Left colon (tissue), 2 donors: ENCODE measurements around the gene MBD3L3. TPM values are rescaled to one million over a fixed set of nuclear protein-coding genes. Genes with fewer than 3 reads are reported as not detected.

ENCODE experiments used
- ATAC-seq: fragments of 200-7000 bp; cut with Tn5 transposase; one replicate; pipeline ENCODE4 v1.9.1; 2020; ENCODE audit warnings: mild to moderate bottlenecking, moderate library complexity
- DNase-seq, 2 donors: peaks; one replicate each; pipeline ENCODE4 v3.0.0-alpha.2; 2020
- intact Hi-C, 2 donors: fragments of 100-400 bp; cut with DNase I in 1 of 2; cut with micrococcal nuclease in 1 of 2; formaldehyde crosslinking; loops; one replicate each; pipeline versions ENCODE4 v1.11.2 to v1.14.0; 2022; cut with DNase I, micrococcal nuclease
- total RNA-seq, 2 donors: library from RNA; stranded (reverse); fragmentation: NEBNext Ultra II Directional; extraction: Animal tissue kit (Norgen Biotek cat#: 25700); gene quantifications; one replicate each; pipeline ENCODE4 v1.2.1, GENCODE V29; 2021
- donor health status: DM: no; HTN: no; CAD: no.
- donor health status: DM: yes; HTN: yes; CAD: no.

The MBD3L3 gene
- total RNA-seq, 2 donors from 2014 or later, result not detected

DNA sequence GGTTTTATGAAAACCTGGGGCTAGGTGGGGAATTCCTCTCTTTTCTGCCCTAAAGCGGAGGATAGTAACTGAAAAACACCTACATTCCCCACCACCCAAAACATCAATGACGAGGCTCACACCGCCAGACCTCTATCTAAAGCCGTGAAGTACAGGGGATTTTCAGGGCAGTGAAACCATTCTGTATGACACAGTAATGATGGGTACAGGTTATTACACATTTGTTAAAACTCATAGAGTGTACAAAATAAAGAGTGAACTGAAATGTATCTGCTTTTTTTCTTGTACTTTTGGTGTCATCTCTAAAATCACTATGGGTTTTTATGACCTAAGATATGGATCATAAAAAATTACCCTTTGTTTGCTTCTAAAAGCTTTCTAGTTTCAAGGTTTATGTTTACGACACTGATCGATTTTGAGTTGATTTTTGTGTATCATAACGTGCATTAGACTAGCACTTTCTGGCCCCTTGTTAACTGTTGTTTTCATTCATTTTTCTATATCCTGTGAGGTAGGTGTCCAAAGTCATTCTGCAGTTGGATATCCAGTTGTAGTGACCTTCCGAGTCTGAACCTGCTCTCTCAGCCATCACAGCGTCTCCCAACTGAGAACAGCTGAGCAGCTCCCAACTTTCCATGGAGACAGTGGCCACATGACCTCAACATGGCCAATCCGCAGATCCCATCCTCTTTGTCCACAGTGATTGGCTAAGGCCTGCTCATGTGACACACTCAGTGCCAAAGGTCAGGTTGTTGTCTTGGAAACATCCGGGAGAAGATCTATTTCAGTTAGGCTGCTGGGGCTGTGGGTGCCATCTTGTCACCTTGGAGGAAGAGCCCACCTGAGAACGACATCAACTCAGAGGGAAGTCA is 47.5 kb downstream of the MBD3L3 start:
- DNase-seq (no peak), ATAC-seq (no peak)
- intact Hi-C loops, result no loop called here

DNA sequence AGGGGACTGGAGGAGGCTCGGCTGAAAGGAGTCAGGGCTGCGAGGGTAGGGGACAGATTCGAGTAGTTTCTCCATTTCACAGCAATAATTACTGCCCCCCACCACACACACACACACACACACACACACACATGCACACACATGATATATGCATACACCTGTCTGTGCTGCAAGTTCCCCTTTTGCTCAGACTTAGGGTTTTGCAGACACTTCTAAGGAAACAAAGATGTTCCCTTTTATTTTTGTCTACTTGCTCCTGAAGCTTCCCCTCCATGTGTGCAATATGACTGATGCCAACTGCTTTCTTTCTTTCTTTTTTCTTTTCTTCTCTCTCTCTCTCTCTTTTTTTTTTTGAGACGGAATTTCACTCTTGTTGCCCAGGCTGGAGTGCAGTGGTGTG is 50.6 kb downstream of the MBD3L3 start:
- DNase-seq (no peak), ATAC-seq (no peak)
- intact Hi-C loops, result no loop called here

Other genes starting within 250 kb of the MBD3L3 start
- under 1 TPM; 0.24 to 0.92 TPM for gene ADGRE1, start 171.1 kb downstream of the MBD3L3 start, total RNA-seq
- gene MBD3L2B, start 37.2 kb downstream of the MBD3L3 start, total RNA-seq, result not detected
- not detected for gene MBD3L5, start 28.1 kb downstream of the MBD3L3 start, total RNA-seq
- not detected for gene MBD3L4, start 18.5 kb downstream of the MBD3L3 start, total RNA-seq
- not detected for gene MBD3L2, start 9.4 kb downstream of the MBD3L3 start, total RNA-seq
- gene ZNF557, start 11.0 kb upstream of the MBD3L3 start, total RNA-seq, result 1 to 10 TPM; 7.8 to 9.6 TPM
- 10 to 100 TPM; 81.9 to 84.9 TPM for gene INSR, start 235.7 kb upstream of the MBD3L3 start, total RNA-seq